HG02759 (cell line): Measurements from ENCODE around the gene TEX22.
"Not testable (repeated sequence)": the region's sequence is repeated elsewhere in the genome, so short reads cannot be mapped to it uniquely, and the experiment has no call there.

Source experiments
- ATAC-seq: cut with Tn5 transposase; IDR thresholded peaks from one replicate; pipeline ENCODE4 v1.9.1; 2021; ENCODE audit warnings: mild to moderate bottlenecking, moderate library complexity; ENCODE audit not compliant: unreplicated experiment

TEX22 gene, protein sequence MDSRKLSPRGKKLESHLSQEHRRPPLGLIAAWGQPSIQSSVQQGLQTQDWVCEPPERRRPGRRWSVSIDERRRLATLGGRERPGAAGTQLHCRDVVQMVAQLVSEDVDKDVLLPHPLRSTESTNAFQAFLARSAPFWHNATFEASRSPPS

GRCh38 chr14:105398044-105398725, at the start of gene TEX22:
Gene TEX22, plus strand, starts transcription at chr14:105398538. Its CDS starts 803 bp downstream, at chr14:105399341.
- ATAC-seq: peak; percentile 85

DNA sequence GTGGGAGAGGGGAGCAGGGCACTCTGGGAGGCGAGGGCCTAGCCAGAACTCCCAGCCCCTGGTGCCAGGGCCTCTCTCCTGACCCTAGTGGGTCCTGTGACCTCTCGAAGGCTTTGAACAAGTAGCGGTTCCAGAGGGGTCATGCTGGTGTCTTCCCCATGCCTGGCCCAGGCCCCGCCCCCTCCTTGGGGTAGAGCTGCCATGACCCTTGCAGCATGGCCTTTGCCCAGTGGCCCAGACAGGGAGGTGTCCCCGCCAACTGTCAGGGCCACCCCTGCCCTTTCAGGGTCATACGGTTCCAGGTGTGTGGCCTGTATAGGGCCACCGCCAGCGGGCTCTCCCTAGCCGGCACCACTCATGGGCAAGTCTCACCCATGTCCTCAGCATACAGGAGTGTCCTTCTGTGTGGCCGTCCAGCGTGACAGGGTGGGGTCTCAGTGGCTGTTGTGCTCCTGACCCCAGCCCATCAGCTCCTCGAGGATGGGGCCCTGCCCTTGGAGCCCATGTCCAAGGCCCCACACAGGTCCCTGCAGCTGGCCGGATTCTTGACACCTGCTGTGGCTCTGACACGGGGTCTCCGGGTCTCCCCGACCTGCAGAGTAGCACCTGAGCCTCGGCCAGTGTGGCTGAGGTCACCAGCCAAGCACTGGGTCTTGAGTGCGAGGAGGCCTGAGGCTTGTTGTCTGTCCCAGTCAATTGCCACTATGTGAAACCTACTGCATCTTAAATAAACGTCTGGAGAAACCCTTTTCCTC, 49.2 kb upstream of the TEX22 start:
- no peak for ATAC-seq

DNA sequence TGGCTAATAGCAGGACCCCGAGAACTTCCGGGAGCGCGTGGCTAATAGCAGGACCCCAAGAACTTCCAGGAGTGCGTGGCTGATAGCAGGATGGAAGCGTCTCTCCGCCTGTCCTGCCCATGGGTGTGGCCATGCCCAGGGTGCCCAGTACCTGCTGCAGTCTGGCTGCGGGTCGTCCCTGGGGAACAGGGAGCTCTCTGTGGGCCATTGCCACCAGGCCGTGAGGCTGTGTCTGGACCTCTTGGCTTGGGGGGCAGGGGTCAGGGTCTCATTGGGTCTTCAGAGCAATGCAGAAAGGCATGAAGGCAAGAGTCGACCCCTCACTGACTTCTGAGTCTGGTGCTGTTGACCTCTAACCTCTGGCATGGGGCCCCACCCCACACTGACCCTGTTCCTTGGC, 48.3 kb upstream of the TEX22 start:
- no peak for ATAC-seq

DNA sequence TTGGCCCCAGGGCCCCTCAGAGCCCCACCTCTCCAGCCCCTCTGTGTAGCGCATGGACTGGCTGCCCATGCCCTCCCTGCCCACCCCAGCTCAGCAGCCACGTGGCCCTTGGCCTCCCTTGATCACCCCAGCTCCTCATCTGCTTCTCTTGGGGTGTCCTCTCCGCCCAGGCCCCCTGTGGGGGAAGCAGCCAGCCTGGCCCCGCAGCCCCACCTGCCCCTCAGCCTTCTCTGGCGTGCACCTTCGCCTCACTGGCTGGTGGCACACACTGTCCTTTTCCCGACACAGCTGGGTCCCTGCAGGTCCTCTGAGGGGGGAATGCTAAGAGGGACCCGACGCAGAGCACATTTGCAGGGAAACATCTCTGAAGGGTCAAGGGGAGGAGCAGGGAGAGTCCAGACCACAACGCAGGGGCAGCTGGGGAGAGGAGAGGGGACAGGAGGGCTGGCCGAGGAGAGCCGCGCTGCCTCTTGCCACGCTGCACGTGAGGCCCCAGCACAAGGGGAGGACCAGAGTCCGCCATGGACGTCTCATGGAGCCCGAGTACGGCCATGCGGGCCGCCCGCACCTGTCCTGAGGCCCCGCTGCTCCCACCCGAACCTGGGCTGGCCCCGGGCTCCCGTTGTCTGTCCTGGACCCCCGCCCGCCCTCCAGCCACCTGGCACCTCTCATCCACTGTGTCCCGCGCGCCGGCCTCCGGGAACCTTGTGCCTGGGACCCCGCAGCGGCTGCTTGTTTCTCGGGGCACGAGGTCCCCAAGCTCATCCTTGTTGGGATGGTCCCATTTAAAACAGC, 47.7 kb upstream of the TEX22 start:
- no peak for ATAC-seq

DNA sequence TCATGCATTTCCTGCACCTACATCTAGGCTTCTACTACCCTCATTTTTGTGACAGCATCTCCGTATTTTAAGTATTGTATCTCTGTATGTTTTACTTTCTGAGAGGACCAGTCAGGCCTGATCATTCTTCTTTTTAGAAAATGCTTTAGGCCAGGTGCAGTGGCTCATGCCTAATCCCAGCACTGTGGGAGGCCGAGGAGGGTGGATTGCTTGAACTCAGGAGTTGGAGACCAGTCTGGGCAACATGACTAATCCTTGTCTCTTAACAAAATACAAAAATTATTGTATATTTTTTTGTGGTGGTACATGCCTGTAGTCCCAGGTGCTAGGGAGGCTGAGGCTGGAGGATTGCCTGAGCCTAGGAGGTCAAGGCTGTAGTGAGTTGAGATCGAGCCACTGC, 46.9 kb upstream of the TEX22 start:
- no peak for ATAC-seq

- ATAC-seq: no peak
Observed at GRCh38 chr14:105351920-105352851, 46.2 kb upstream of the TEX22 start.

DNA sequence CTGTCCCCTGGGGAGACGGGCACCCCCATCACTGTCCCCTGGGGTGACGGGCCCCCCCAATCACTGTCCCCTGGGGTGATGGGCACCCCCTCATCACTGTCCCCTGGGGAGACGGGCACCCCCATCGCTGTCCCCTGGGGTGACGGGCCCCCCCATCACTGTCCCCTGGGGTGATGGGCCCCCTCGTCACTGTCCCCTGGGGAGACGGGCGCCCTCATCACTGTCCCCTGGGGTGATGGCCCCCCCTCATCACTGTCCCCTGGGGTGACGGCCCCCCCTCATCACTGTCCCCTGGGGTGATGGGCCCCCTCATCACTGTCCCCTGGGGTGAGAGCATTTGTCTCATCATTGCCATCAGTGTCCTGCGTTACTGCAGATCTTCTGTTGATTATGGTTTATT, 45.2 kb upstream of the TEX22 start:
- no peak for ATAC-seq

- ATAC-seq: no peak
Observed at GRCh38 chr14:105354541-105354940, 43.8 kb upstream of the TEX22 start.

GRCh38 chr14:105355049-105355575, 43.2 kb upstream of the TEX22 start:
- ATAC-seq: no peak

- no peak for ATAC-seq
Observed at GRCh38 chr14:105355850-105356604, 42.3 kb upstream of the TEX22 start.

DNA sequence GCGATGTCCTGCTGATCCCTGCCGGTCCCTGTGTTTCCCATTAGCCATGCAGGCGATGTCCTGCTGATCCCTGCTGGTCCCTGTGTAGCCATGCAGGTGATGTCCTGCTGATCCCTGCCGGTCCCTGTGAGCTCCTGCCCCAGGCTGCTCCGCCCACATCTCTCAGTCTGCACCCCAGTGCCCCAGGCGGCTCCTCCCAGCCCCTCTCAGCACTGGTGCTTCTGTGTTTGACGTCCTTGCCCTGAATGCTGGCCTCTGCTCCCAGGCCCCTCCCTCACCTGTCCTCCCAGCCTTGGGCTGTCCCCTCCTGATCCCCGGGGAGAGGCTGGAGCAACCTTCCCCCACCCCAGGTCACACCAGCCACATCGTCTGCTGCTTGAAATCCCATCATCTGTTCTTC, 41.4 kb upstream of the TEX22 start:
- no peak for ATAC-seq

DNA sequence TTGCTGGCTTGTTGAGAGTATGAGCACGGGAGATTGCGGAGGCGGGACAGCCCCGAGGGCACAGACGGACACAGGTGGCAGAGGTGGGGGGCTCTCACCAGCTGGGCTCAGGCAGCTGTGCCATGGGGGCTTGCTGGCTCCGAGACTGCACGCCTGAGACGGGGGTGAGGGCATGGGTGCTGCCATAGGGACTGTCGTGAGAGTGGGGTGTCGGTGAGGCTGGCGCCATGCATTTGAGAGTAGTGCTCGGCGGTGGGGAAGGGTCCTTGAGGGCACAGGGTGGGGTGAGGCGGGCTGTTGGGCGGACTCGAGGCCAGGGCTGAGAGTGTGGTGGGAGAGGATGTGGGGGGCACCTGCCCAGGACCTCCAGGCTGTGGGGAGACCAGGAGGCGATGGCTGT, 40.7 kb upstream of the TEX22 start:
- no peak for ATAC-seq

GRCh38 chr14:105358140-105358846, 40.0 kb upstream of the TEX22 start:
- ATAC-seq: no peak

GRCh38 chr14:105358943-105359342, 39.4 kb upstream of the TEX22 start:
- ATAC-seq: no peak

DNA sequence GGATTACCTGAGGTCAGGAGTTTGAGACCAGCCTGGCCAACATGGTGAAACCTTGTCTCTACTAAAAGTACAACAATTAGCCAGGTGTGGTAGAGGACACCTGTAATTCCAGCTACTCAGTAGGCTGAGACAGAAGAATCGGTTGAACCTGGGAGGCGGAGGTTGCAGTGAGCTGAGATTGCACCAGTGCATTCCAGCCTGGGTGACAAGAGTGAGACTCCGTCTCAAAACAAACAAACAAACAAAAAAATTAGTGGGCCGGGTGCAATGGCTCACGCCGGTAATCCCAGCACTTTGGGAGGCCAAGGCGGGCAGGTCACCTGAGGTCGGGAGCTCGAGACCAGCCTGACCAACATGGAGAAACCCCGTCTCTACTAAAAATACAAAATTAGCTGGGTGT, 36.9 kb upstream of the TEX22 start:
- ATAC-seq: not testable (repeated sequence)

DNA sequence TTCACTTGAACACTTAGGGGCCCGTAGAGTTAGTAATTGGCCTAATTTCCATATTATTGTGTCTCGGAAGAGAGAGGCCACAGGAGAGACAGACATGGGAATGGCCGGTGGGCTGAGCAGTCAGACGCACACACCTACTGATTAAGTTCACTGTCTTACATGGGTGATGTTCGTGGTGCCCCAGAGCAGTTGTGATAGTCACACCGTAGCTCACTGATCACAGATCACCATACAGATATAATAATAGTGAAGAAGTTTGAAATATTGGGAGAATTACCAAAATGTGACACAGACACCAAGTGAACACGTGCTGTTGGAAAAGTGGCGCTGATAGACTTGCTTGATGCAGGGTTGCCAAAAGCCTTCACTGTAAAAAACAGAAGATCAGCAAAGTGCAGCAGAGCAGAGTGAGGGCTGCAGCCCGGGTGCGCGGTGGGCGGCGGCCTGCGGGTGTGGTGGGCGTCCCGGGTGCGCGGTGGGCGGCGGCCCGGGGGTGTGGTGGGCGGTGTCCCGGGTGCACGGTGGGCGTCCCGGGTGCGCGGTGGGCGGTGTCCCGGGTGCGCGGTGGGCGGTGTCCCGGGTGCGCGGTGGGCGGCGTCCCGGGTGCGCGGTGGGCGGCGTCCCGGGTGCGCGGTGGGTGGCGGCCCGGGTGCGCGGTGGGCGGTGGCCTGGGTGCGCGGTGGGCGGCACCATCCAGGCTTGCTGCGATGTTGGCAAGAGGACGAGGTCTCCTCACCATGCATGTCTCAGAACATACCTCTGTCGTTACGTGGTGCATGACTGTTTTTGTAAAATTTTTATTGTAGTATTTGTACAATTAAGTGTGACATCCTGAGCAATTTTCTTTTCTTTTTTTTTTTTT, 34.3 kb upstream of the TEX22 start:
- ATAC-seq: no peak

DNA sequence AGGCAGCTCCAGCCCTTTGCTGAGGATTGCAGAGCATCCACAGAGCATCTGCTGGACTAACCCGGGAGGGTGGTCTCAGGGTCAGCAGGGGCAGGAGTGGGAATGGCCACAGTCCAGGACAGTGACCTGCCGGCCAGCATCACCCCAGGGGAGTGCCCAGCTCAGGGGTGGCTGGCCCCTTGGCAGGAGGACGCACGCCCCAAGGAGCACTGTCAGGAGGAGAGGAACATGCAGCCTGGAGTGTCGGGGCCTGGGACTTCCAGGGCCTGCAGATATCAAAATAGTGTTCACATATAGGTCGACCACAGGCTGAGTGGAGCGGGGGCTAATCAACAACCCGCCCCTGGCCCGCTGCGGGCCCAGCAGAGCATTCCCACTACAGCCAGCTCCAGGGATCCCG, 33.2 kb upstream of the TEX22 start:
- no peak for ATAC-seq

DNA sequence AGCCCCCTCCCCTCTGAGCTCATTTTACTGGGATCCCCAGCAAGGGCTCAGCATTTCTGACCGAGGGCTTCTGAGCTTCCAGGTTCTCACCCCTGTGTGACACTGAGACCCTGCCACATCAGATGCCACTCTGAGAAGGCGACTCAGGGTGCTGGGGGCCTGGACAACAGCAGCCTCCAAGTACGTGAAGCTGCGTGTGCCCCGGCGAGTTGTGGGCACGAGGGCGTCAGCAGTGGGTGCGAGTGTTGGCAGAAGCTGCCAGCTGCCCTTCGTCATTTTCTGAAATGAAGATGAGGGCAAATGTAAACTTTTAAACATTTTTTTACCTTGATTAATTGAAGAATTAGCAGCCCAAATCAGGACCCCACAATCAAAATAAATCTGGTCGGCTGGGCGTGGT, 32.7 kb upstream of the TEX22 start:
- ATAC-seq: no peak
